ENCODE data around the gene WDFY4. TPM values are rescaled to one million over a fixed set of nuclear protein-coding genes. Genes with fewer than 3 reads are reported as not detected.

Gene WDFY4
- total RNA-seq, 1 experiment from 2014 or later, result 144 TPM

GRCh38 chr10:48772059-48772458, 87.4 kb downstream of the WDFY4 start:
- Histone ChIP-seq H3K9me3 (ENCODE audit: low read length) (no peaks in the 10 kb centered on the region), H3K36me3 (ENCODE audit: insufficient read depth, low read length) (peaks cover 35% of the 10 kb centered on the region), H3K9me2 (replicated peaks; ENCODE audit: insufficient read depth, low read length) (no peaks in the 10 kb centered on the region), H3K4me1 (ENCODE audit: low read length) (peaks cover 8% of the 10 kb centered on the region), H3K4me2 (ENCODE audit: low read depth, low read length, poor library complexity, severe bottlenecking) (no peak overlapping the region), H2AFZ (ENCODE audit: low read length) (no peak overlapping the region), H3K27me3 (ENCODE audit: low read length) (no peaks in the 10 kb centered on the region), H4K20me1 (ENCODE audit: insufficient read depth, low read depth, low read length) (peaks cover 6% of the 10 kb centered on the region; the same call in 1 of the 2 replicates), H3K9ac (ENCODE audit: low read length) (no peak overlapping the region), H3K4me3 (ENCODE audit: low read length) (no peak overlapping the region), H3K27ac (ENCODE audit: low read length) (no peak overlapping the region), H3K79me2 (ENCODE audit: low read length) (peaks cover 45% of the 10 kb centered on the region)
- no peak for DNase-seq

DNA sequence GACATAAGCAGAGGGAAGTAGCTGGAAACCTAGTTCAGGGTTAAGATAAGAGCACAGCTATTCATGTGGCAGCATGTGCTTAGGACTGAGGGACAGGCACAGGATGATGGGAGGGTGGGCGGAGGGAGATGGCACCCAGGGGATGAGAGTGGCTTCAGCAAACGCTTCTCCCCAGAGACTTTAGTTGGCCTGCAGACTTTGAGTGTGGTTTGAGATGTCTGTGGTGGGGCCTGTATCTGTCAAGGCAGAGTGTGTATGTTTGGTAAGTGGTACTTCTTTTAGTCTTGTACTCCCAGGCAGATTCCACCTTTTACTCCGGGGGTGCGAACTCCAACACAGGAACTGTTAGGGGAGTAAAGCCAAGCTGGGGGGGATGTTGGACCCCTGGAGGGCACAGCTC, 88.9 kb downstream of the WDFY4 start:
- H3K4me3 ChIP-seq (ENCODE audit: low read length), result no peak overlapping the region
- H3K9me3 ChIP-seq (ENCODE audit: low read length), result no peaks in the 10 kb centered on the region
- H3K27ac ChIP-seq (ENCODE audit: low read length), result peak overlapping the region; percentile 35; the same call in 1 of the 2 replicates
- H3K4me1 ChIP-seq (ENCODE audit: low read length), result peaks cover 8% of the 10 kb centered on the region
- peaks cover 6% of the 10 kb centered on the region; the same call in 1 of the 2 replicates for H4K20me1 ChIP-seq (ENCODE audit: insufficient read depth, low read depth, low read length)
- no peaks in the 10 kb centered on the region for H3K27me3 ChIP-seq (ENCODE audit: low read length)
- no peaks in the 10 kb centered on the region for H3K9me2 ChIP-seq (replicated peaks; ENCODE audit: insufficient read depth, low read length)
- peak; percentile 57 for DNase-seq
- no peak overlapping the region for H3K9ac ChIP-seq (ENCODE audit: low read length)
- H3K4me2 ChIP-seq (ENCODE audit: low read depth, low read length, poor library complexity, severe bottlenecking), result no peak overlapping the region
- peaks cover 33% of the 10 kb centered on the region for H3K79me2 ChIP-seq (ENCODE audit: low read length)
- no peak overlapping the region for H2AFZ ChIP-seq (ENCODE audit: low read length)
- H3K36me3 ChIP-seq (ENCODE audit: insufficient read depth, low read length), result peaks cover 41% of the 10 kb centered on the region

DNA sequence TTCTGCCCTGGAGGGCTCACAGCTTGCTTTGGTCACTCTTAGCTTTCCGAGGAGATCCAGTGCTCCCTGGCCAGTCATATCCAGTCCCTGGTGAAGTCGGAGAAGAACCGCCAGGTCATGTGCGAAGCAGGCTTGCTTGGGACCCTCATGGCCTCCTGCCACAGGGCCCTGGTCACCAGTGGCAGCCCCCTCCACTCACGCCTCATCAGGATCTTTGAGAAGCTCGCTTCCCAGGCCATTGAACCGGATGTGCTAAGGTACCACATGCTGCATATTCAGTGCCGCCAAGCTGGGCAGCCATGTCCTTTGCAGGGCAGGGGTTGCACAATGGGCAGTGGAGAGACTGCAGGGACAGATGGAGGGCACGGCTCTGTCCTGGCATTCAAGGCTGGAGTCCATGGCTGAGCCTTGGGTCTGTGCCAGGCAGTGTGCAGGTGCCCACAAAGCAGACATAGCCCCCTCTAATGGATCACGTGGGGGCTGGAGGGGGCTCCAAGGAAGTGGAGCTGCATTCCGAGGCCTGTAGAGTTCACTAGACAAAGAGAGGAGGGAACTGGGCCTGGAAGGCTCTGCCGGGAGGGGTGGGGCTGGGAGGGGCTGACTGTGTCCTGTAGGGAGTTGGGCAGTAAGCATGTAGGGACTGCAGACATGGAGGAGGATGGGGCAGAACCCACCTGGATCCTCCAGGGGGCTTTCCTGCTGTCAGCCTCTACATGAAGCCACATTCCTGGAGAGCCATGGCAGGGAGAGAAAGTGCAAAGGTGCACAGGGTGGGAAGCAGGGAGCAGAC, 89.9 kb downstream of the WDFY4 start:
- no peaks in the 10 kb centered on the region for H3K9me2 ChIP-seq (replicated peaks; ENCODE audit: insufficient read depth, low read length)
- H3K79me2 ChIP-seq (ENCODE audit: low read length), result peaks cover 25% of the 10 kb centered on the region
- H3K27me3 ChIP-seq (ENCODE audit: low read length), result no peaks in the 10 kb centered on the region
- no peak overlapping the region for H3K27ac ChIP-seq (ENCODE audit: low read length)
- peaks cover 8% of the 10 kb centered on the region for H3K4me1 ChIP-seq (ENCODE audit: low read length)
- no peak overlapping the region for H3K9ac ChIP-seq (ENCODE audit: low read length)
- no peak for DNase-seq
- peaks cover 46% of the 10 kb centered on the region for H3K36me3 ChIP-seq (ENCODE audit: insufficient read depth, low read length)
- H3K4me2 ChIP-seq (ENCODE audit: low read depth, low read length, poor library complexity, severe bottlenecking), result no peak overlapping the region
- H2AFZ ChIP-seq (ENCODE audit: low read length), result no peak overlapping the region
- H4K20me1 ChIP-seq (ENCODE audit: insufficient read depth, low read depth, low read length), result peaks cover 6% of the 10 kb centered on the region; the same call in 1 of the 2 replicates
- H3K4me3 ChIP-seq (ENCODE audit: low read length), result no peak overlapping the region
- no peaks in the 10 kb centered on the region for H3K9me3 ChIP-seq (ENCODE audit: low read length)

- Histone ChIP-seq H3K4me3 (ENCODE audit: low read length) (no peak overlapping the region), H3K4me2 (ENCODE audit: low read depth, low read length, poor library complexity, severe bottlenecking) (no peak overlapping the region), H3K9me2 (replicated peaks; ENCODE audit: insufficient read depth, low read length) (no peaks in the 10 kb centered on the region), H4K20me1 (ENCODE audit: insufficient read depth, low read depth, low read length) (peaks cover 6% of the 10 kb centered on the region; the same call in 1 of the 2 replicates), H3K27me3 (ENCODE audit: low read length) (no peaks in the 10 kb centered on the region), H3K9ac (ENCODE audit: low read length) (no peak overlapping the region), H2AFZ (ENCODE audit: low read length) (no peak overlapping the region), H3K36me3 (ENCODE audit: insufficient read depth, low read length) (peaks cover 48% of the 10 kb centered on the region), H3K9me3 (ENCODE audit: low read length) (no peaks in the 10 kb centered on the region), H3K27ac (ENCODE audit: low read length) (no peak overlapping the region), H3K79me2 (ENCODE audit: low read length) (peaks cover 25% of the 10 kb centered on the region), H3K4me1 (ENCODE audit: low read length) (peaks cover 8% of the 10 kb centered on the region)
- no peak for DNase-seq
Observed at GRCh38 chr10:48775206-48775517, 90.5 kb downstream of the WDFY4 start.

DNA sequence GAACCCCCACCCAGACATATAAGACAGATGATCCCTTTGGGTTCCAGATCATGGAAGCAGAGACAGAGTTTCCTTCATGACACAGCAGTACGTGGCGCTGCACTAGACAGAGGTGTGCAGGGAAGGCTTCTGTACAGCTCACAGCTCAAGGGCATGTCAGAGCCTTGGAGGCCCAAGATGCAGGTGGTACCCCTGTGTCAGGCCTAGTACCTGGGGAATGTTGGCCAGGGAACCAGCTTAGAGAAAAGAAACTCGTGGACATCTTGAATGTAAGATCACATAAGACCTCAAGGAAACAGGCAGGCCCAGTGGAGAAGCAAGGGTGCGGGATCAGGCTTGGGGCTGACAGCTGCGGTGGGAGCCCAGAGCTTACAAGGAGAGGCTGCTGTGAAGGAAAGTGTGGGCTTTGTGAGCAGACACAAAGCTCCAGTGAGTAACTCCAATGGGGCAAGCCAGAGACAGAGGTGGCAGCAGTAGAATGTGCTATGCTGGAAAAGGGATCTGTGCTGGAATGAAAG, 91.4 kb downstream of the WDFY4 start:
- Histone ChIP-seq H3K4me2 (ENCODE audit: low read depth, low read length, poor library complexity, severe bottlenecking) (no peak overlapping the region), H4K20me1 (ENCODE audit: insufficient read depth, low read depth, low read length) (peaks cover 6% of the 10 kb centered on the region; the same call in 1 of the 2 replicates), H3K4me3 (ENCODE audit: low read length) (no peak overlapping the region), H3K9me3 (ENCODE audit: low read length) (no peaks in the 10 kb centered on the region), H3K9me2 (replicated peaks; ENCODE audit: insufficient read depth, low read length) (no peaks in the 10 kb centered on the region), H3K79me2 (ENCODE audit: low read length) (peaks cover 17% of the 10 kb centered on the region), H3K27me3 (ENCODE audit: low read length) (no peaks in the 10 kb centered on the region), H3K9ac (ENCODE audit: low read length) (no peak overlapping the region), H3K4me1 (ENCODE audit: low read length) (peaks cover 8% of the 10 kb centered on the region), H2AFZ (ENCODE audit: low read length) (no peak overlapping the region), H3K27ac (ENCODE audit: low read length) (no peak overlapping the region), H3K36me3 (ENCODE audit: insufficient read depth, low read length) (peaks cover 45% of the 10 kb centered on the region)
- no peak for DNase-seq

- Histone ChIP-seq H3K4me2 (ENCODE audit: low read depth, low read length, poor library complexity, severe bottlenecking) (no peak overlapping the region), H3K9me2 (replicated peaks; ENCODE audit: insufficient read depth, low read length) (no peaks in the 10 kb centered on the region), H3K4me3 (ENCODE audit: low read length) (no peak overlapping the region), H3K36me3 (ENCODE audit: insufficient read depth, low read length) (peaks cover 40% of the 10 kb centered on the region), H3K4me1 (ENCODE audit: low read length) (peaks cover 8% of the 10 kb centered on the region), H3K9me3 (ENCODE audit: low read length) (no peaks in the 10 kb centered on the region), H3K9ac (ENCODE audit: low read length) (no peak overlapping the region), H3K27ac (ENCODE audit: low read length) (no peak overlapping the region), H3K79me2 (ENCODE audit: low read length) (peaks cover 13% of the 10 kb centered on the region), H2AFZ (ENCODE audit: low read length) (no peak overlapping the region), H4K20me1 (ENCODE audit: insufficient read depth, low read depth, low read length) (peaks cover 6% of the 10 kb centered on the region; the same call in 1 of the 2 replicates), H3K27me3 (ENCODE audit: low read length) (no peaks in the 10 kb centered on the region)
- DNase-seq, result no peak
Observed at GRCh38 chr10:48776528-48776927, 91.9 kb downstream of the WDFY4 start.

- no peak overlapping the region for H3K4me3 ChIP-seq (ENCODE audit: low read length)
- no peak overlapping the region for H3K27ac ChIP-seq (ENCODE audit: low read length)
- peaks cover 8% of the 10 kb centered on the region for H3K4me1 ChIP-seq (ENCODE audit: low read length)
- peaks cover 5% of the 10 kb centered on the region; the same call in 1 of the 2 replicates for H4K20me1 ChIP-seq (ENCODE audit: insufficient read depth, low read depth, low read length)
- H3K79me2 ChIP-seq (ENCODE audit: low read length), result peaks cover 9% of the 10 kb centered on the region
- no peaks in the 10 kb centered on the region for H3K9me2 ChIP-seq (replicated peaks; ENCODE audit: insufficient read depth, low read length)
- H3K4me2 ChIP-seq (ENCODE audit: low read depth, low read length, poor library complexity, severe bottlenecking), result no peak overlapping the region
- H3K9me3 ChIP-seq (ENCODE audit: low read length), result no peaks in the 10 kb centered on the region
- no peak overlapping the region for H3K9ac ChIP-seq (ENCODE audit: low read length)
- H2AFZ ChIP-seq (ENCODE audit: low read length), result no peak overlapping the region
- peaks cover 38% of the 10 kb centered on the region for H3K36me3 ChIP-seq (ENCODE audit: insufficient read depth, low read length)
- no peaks in the 10 kb centered on the region for H3K27me3 ChIP-seq (ENCODE audit: low read length)
- no peak for DNase-seq
Observed at GRCh38 chr10:48777110-48777509, 92.4 kb downstream of the WDFY4 start.

DNA sequence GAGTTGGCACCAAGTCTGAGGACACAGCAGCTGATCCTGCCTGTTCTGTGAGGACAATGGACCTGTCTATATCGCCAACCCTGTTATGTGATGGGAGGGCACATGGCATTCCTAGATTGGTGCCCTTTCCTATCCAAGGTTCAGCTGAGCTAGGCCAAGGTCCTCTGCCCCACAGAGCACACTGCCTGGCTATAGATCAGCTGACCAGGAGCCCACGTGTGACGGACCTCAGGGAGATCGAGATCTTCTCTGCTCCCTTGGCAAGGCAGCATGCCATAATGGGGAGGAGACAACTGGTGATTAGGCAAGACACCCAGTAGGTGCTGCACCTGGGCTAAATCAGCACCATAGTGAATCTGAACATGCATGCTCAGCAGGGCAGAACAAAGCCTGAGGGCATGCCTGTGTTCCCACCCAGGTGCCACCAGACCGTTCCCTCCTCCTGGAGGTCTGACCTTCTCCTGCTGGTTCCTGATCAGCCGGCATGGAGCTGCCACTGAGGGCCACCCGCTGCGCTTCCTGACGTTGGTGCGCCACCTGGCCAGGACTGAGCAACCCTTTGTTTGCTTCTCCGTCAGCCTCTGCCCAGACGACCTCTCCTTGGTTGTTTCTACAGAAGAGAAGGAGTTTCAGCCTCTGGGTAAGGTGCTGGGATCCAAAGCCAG, 93.7 kb downstream of the WDFY4 start:
- H3K9me2 ChIP-seq (replicated peaks; ENCODE audit: insufficient read depth, low read length), result no peaks in the 10 kb centered on the region
- no peak overlapping the region for H3K9ac ChIP-seq (ENCODE audit: low read length)
- H2AFZ ChIP-seq (ENCODE audit: low read length), result no peak overlapping the region
- H3K36me3 ChIP-seq (ENCODE audit: insufficient read depth, low read length), result peaks cover 45% of the 10 kb centered on the region
- no peak overlapping the region for H3K27ac ChIP-seq (ENCODE audit: low read length)
- H3K4me1 ChIP-seq (ENCODE audit: low read length), result peaks cover 5% of the 10 kb centered on the region
- peaks cover 9% of the 10 kb centered on the region; the same call in 1 of the 2 replicates for H3K79me2 ChIP-seq (ENCODE audit: low read length)
- DNase-seq, result no peak
- H3K9me3 ChIP-seq (ENCODE audit: low read length), result no peaks in the 10 kb centered on the region
- H3K4me2 ChIP-seq (ENCODE audit: low read depth, low read length, poor library complexity, severe bottlenecking), result no peak overlapping the region
- no peaks in the 10 kb centered on the region for H3K27me3 ChIP-seq (ENCODE audit: low read length)
- peaks cover 3% of the 10 kb centered on the region; the same call in 1 of the 2 replicates for H4K20me1 ChIP-seq (ENCODE audit: insufficient read depth, low read depth, low read length)
- no peak overlapping the region for H3K4me3 ChIP-seq (ENCODE audit: low read length)
